Stimulated activated CD4-positive, alpha-beta T cell treated with anti-CD3 and anti-CD28 coated beads, Interleukin-15, amount 100 ng/mL, for 1 hour (primary cell): ENCODE data around the gene KIAA0753.
"Not testable (repeated sequence)": the region's sequence is repeated elsewhere in the genome, so short reads cannot be mapped to it uniquely, and the experiment has no call there.

Experiments used
- DNase-seq, 2 donors: peaks; one replicate each; pipeline ENCODE4 v3.0.0-alpha.2; 2020; ENCODE audit warnings: low read depth in 1 of 2, low spot score in 1 of 2

The KIAA0753 gene

GRCh38 chr17:6668727-6669425 lies 28.4 kb upstream of the KIAA0753 start:
- no peak for DNase-seq

GRCh38 chr17:6668219-6668618 lies 27.7 kb upstream of the KIAA0753 start:
- no peak for DNase-seq

- DNase-seq: no peak
Observed at GRCh38 chr17:6667516-6667915, 27.0 kb upstream of the KIAA0753 start.

- no peak for DNase-seq
Observed at GRCh38 chr17:6666557-6666956, 26.0 kb upstream of the KIAA0753 start.

- DNase-seq: no peak
Observed at GRCh38 chr17:6666077-6666521, 25.6 kb upstream of the KIAA0753 start.

GRCh38 chr17:6663200-6663599 lies 22.7 kb upstream of the KIAA0753 start:
- DNase-seq: not testable (repeated sequence)

- DNase-seq: no peak
Observed at GRCh38 chr17:6661464-6661848, 20.9 kb upstream of the KIAA0753 start.

- no peak for DNase-seq
Observed at GRCh38 chr17:6660805-6661463, 20.4 kb upstream of the KIAA0753 start.

GRCh38 chr17:6660101-6660500 lies 19.6 kb upstream of the KIAA0753 start:
- no peak for DNase-seq

GRCh38 chr17:6658411-6658810 lies 17.9 kb upstream of the KIAA0753 start:
- DNase-seq: not testable (repeated sequence)

- no peak for DNase-seq
Observed at GRCh38 chr17:6657633-6658287, 17.2 kb upstream of the KIAA0753 start.

GRCh38 chr17:6656797-6657632 lies 16.5 kb upstream of the KIAA0753 start:
- DNase-seq: peak; percentile 34 to 48

GRCh38 chr17:6655732-6656361 lies 15.3 kb upstream of the KIAA0753 start:
- DNase-seq: not testable (repeated sequence)

- DNase-seq: no peak
Observed at GRCh38 chr17:6654841-6655731, 14.6 kb upstream of the KIAA0753 start.

- DNase-seq: no peak
Observed at GRCh38 chr17:6651919-6652452, 11.5 kb upstream of the KIAA0753 start.

GRCh38 chr17:6651354-6651918 lies 10.9 kb upstream of the KIAA0753 start, which contains the start of the genes C17orf100 and MED31:
C17orf100 (plus strand) TSS chr17:6651762; CDS start chr17:6651914, 152 bp downstream.
MED31 (minus strand) TSS chr17:6651605; CDS start chr17:6651528, 77 bp downstream.
- DNase-seq: peak; percentile 90 to 91

- no peak for DNase-seq
Observed at GRCh38 chr17:6648181-6648580, 7.7 kb upstream of the KIAA0753 start.

- DNase-seq: no peak
Observed at GRCh38 chr17:6643451-6644125, 3.1 kb upstream of the KIAA0753 start.
